ENCODE data around the gene DPYSL4.

DPYSL4 gene

GRCh38 chr10:132225849-132226205, 39.1 kb downstream of the DPYSL4 start:
- no peak overlapping the region for H3K4me3 ChIP-seq (ENCODE audit: low read depth, low read length, poor library complexity, severe bottlenecking)
- TF ChIP-seq EZH2 (IDR thresholded peaks at IDR 0.05; ENCODE audit: borderline replicate concordance, low read length), result no peak
- no peaks in the 10 kb centered on the region for H3K9me2 ChIP-seq (ENCODE audit: low read depth, low read length)
- no peak overlapping the region for H3K4me2 ChIP-seq (ENCODE audit: low read length)
- H3K9me3 ChIP-seq (ENCODE audit: low read length), result no peaks in the 10 kb centered on the region
- H3F3A ChIP-seq (ENCODE audit: insufficient read depth, low read length), result no peaks in the 10 kb centered on the region
- no peaks in the 10 kb centered on the region for H3K27me3 ChIP-seq (ENCODE audit: insufficient read depth, low read length)
- H3K79me2 ChIP-seq (ENCODE audit: insufficient read depth, low read length), result no peaks in the 10 kb centered on the region
- no peak overlapping the region for H3K9ac ChIP-seq (ENCODE audit: low read length)
- no peak overlapping the region for H2AFZ ChIP-seq (ENCODE audit: low read length)
- no peaks in the 10 kb centered on the region for H4K20me1 ChIP-seq (ENCODE audit: insufficient read depth, low read length)
- H3K36me3 ChIP-seq (ENCODE audit: insufficient read depth, low read length), result no peaks in the 10 kb centered on the region
- H3K27ac ChIP-seq (ENCODE audit: low read depth, low read length, poor library complexity, severe bottlenecking), result no peak overlapping the region
- peaks cover under 1% of the 10 kb centered on the region for H3K4me1 ChIP-seq (ENCODE audit: insufficient read depth, low read length, severe bottlenecking)

- no peak overlapping the region for H3K4me2 ChIP-seq (ENCODE audit: low read length)
- no peak overlapping the region for H3K4me3 ChIP-seq (ENCODE audit: low read depth, low read length, poor library complexity, severe bottlenecking)
- H3K4me1 ChIP-seq (ENCODE audit: insufficient read depth, low read length, severe bottlenecking), result peaks cover 7% of the 10 kb centered on the region
- no peak overlapping the region for H3K9ac ChIP-seq (ENCODE audit: low read length)
- no peak overlapping the region for H2AFZ ChIP-seq (ENCODE audit: low read length)
- TF ChIP-seq CTCF (IDR thresholded peaks at IDR 0.05; ENCODE audit: low read length) (no peak), EZH2 (IDR thresholded peaks at IDR 0.05; ENCODE audit: borderline replicate concordance, low read length) (no peak)
- no peaks in the 10 kb centered on the region for H3K27me3 ChIP-seq (ENCODE audit: insufficient read depth, low read length)
- no peaks in the 10 kb centered on the region for H3F3A ChIP-seq (ENCODE audit: insufficient read depth, low read length)
- H3K9me3 ChIP-seq (ENCODE audit: low read length), result no peaks in the 10 kb centered on the region
- H3K79me2 ChIP-seq (ENCODE audit: insufficient read depth, low read length), result no peaks in the 10 kb centered on the region
- no peak overlapping the region for H3K27ac ChIP-seq (ENCODE audit: low read depth, low read length, poor library complexity, severe bottlenecking)
- no peaks in the 10 kb centered on the region for H3K36me3 ChIP-seq (ENCODE audit: insufficient read depth, low read length)
- no peaks in the 10 kb centered on the region for H4K20me1 ChIP-seq (ENCODE audit: insufficient read depth, low read length)
- H3K9me2 ChIP-seq (ENCODE audit: low read depth, low read length), result no peaks in the 10 kb centered on the region
Measured at GRCh38 chr10:132226586-132227405, 40.0 kb downstream of the DPYSL4 start.

GRCh38 chr10:132227851-132228390, 41.2 kb downstream of the DPYSL4 start:
- Histone ChIP-seq H3K4me3 (ENCODE audit: low read depth, low read length, poor library complexity, severe bottlenecking) (no peak overlapping the region), H3K27me3 (ENCODE audit: insufficient read depth, low read length) (no peaks in the 10 kb centered on the region), H3K9me3 (ENCODE audit: low read length) (no peaks in the 10 kb centered on the region), H3K36me3 (ENCODE audit: insufficient read depth, low read length) (no peaks in the 10 kb centered on the region), H3K27ac (ENCODE audit: low read depth, low read length, poor library complexity, severe bottlenecking) (no peak overlapping the region), H3K4me2 (ENCODE audit: low read length) (no peak overlapping the region), H3F3A (ENCODE audit: insufficient read depth, low read length) (no peaks in the 10 kb centered on the region), H4K20me1 (ENCODE audit: insufficient read depth, low read length) (no peaks in the 10 kb centered on the region), H3K4me1 (ENCODE audit: insufficient read depth, low read length, severe bottlenecking) (peaks cover 18% of the 10 kb centered on the region), H3K9me2 (ENCODE audit: low read depth, low read length) (no peaks in the 10 kb centered on the region), H3K9ac (ENCODE audit: low read length) (no peak overlapping the region), H2AFZ (ENCODE audit: low read length) (no peak overlapping the region), H3K79me2 (ENCODE audit: insufficient read depth, low read length) (no peaks in the 10 kb centered on the region)
- no peak for TF ChIP-seq EZH2 (IDR thresholded peaks at IDR 0.05; ENCODE audit: borderline replicate concordance, low read length)
- TF ChIP-seq CTCF (IDR thresholded peaks at IDR 0.05; ENCODE audit: low read length), result no peak

Data from OCI-LY1 (cell line).